HG03097 (cell line): ENCODE results near the gene DOLPP1.
A peak's percentile ranks its signal among the peaks of the same experiment; 100 is the strongest.
"Not testable (repeated sequence)": the region's sequence is repeated elsewhere in the genome, so short reads cannot be mapped to it uniquely, and the experiment has no call there.

Experiments used
- ATAC-seq: cut with Tn5 transposase; IDR thresholded peaks from one replicate; pipeline ENCODE4 v1.9.1; 2021; ENCODE audit not compliant: unreplicated experiment, low FRiP score

Gene DOLPP1

DNA sequence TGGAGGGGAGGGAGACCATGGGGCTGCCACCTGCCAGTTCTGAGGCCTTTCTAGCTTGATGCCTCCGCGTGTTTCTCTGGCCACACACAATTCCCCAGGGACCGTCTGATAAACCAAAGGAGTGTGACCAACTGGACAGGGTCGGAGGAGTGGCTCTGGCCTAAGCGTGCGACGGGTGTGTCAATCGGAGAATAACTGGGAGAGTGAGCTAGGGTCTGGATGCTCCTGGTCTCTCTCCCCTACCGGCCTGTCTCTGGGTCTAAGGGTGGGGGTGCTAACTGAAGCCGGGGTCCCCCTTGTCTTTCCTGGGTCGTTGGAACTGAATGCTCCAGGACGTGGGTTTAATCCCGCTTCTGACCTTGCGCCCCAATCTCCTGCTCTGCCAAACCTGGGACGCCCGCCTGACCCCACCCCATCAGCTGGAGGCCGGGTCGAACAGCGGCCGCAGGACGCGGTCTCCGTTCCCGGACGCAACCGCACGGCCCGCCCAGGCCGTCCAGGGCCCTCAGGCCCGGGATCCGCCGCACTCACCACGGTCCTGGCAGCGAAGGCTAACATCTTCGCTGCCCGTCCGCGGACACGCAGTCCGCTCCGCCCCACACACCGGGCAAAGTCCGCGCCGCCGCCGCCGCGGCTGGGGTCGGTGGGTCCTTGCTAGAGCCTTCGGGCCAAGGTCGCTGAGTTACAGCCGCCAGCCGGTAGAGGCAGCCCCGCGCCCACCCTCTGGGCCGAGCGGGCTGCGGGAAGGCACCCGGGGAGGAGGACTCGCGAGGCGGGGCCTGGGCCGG is 29.2 kb downstream of the DOLPP1 start:
- ATAC-seq, result peak; percentile 39

DNA sequence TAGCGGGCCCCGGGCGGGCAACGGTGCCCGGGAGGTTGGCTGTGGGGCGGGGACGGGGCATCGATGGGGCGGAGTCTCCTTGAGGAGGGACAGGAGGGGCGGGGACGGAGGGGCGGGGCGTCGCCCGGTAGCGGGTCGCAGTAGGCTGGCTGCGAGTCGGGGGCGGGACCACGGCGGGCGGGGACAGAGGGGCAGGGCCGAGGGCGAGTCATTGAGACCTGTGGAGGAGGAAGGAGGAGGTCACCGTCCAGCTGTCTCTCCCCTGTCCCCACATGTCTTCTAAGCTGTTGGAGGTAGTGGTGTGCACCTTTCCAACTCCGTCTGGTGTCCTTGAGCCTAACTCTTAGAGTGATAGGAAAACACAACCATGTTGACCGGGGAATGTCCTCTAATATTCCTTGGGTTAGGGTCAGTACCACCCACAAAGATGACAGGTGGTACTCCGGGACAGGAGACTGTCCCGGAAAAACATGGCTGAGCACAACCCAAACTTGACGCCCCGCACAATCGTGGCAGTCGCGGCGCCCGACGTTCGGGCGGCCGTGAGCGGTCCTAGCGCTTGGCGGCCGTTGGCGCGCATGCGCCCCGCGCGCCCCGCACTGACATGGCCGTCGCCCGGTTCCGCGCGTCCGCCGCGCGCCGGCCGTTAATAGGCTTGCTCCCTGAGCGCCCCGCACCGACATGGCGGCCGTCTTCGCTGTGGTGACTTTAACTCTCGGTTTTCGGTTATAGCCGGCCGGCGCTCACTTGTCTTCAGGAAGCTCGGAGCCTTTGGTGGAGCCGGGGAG is 30.0 kb downstream of the DOLPP1 start, which contains the start of the genes CRAT and PTPA:
Gene CRAT, minus strand, starts transcription at position 54 of the 788 bp plus-strand sequence. CDS start 284 bp downstream, outside the sequence.
Gene PTPA, plus strand, starts transcription at position 676 of the 788 bp plus-strand sequence. CDS start 186 bp downstream, outside the sequence.
- ATAC-seq, result peak; percentile 69

DNA sequence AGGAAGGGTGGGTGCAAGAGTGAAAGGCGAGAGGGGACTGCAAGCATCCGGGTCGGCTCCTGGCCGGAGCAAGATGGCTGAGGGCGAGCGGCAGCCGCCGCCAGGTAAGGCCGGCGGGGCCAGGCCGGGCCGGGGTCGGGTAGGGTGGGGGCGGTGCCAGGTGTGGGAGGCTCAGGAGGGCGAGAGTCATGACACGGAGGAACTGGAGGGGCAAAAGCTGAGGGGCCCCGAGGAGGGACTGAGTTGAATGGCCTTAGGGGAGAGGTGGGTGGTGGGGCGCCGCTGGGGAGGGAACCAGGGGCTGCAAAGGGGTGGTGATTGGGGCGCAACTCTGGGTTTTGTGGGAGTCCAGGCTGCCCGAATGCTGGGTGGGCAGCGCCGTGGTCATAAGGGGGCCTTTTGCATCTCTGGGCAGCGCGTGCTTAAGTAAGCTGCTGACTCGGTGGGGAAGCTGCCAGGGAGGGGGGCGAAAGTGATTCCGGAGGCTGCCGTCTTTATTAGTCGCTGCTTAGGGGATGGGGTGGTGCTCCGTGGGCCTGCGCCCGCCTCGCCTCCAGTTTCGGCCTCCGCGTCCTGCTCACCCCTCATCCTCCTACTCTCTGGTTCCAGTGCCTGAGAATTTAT is 30.7 kb downstream of the DOLPP1 start:
- no peak for ATAC-seq

DNA sequence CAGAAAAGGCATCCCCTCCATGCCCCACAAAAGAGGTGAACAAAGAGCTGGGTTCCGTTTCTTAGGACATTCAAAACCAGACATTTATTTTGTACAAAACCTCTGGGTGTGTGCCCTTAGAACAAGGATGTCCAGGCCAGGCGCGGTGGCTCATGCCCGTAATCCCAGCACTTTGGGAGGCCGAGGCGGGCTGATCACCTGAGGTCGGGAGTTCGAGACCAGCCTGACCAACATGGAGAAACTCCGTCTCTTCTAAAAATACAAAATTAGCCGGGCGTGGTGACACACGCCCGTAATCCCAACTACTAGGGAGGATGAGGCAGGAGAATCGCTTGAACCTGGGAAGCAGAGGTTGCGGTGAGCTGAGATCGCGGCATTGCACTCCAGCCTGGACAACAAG is 31.6 kb downstream of the DOLPP1 start:
- ATAC-seq, result not testable (repeated sequence)

DNA sequence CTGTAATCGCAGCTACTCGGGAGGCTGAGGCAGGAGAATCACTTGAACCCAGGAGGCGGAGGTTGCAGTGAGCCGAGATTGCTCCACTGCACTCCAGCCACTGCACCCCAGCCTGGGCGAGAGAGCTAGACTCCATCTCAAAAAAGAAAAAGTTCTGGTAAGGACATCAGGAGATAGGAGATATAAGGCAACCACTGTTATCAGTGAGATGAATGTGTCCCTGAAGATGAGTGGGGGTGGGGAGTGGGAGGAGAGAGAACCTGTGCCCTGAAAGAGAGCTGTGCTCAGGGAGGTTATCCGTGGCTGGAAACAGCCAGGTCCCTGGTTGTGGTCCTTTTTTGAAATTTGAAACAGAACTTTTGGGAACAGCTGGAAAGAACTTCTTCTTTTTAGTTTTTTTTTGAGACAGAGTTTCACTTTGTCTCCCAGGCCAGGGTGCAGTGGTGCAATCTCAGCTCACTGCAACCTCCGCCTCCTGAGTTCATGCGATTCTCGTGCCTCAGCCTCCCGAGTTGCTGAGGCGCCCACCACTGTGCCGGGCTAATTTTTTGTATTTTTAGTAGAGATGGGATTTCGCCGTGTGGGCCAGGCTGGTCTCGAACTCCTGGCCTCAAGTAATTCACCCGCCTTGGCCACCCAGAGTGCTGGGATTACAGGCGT is 32.9 kb downstream of the DOLPP1 start:
- no peak for ATAC-seq

DNA sequence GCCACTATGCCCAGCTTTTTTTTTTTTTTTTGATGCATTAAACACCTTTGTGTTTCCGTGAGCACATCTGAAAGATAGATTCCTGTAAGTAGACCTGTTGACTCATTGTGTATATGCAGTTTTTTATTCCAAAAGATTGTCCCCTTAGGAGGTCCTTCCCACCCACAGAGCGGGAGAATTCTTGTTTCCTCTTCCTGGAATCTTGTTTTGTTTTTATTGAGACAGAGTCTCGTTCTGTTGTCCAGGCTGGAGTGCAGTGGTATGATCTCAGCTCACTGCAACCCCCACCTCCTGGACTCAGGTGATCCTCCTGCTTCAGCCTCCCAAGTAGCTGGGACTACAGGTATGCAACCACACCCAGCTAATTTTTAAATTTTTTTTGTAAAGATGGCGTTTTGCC is 37.9 kb downstream of the DOLPP1 start:
- ATAC-seq, result no peak

DNA sequence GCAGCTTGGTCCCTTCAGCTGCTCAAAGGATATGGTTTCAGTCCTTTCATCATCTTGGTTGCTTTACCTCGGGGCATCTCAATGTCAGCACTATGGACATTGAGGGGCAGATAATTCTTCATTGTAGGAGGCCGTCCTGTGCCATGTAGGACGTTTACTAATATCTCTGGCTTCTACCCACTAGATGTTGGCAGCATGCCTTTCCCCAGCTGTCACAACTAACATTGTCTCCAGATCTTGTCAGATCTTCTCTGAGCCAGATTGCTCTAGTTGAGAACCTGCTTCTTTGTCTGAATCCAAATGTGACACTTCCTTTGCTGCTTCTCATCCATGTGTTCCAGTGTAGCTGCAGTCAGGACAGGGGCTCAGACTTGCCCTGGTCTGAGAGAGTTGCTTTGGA is 40.6 kb downstream of the DOLPP1 start:
- no peak for ATAC-seq

DNA sequence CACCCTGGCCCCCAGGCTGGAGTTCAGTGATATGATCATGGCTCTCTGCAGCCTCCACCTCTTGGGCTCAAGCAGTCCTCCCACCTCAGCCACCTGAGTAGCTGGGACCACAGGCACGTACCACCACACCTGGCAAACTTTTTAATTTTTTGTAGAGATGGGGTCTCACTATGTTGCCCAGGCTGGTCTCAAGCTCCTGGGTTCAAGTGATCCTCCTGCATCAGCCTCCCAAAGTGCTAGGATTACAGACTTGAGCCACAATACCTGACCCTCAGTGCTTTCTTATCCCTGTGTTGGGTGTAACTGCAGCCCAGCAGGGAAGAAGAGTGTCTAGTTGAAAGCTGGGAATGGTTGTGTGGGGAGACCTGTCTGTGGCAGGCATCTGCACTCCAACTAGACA is 41.2 kb downstream of the DOLPP1 start:
- no peak for ATAC-seq

DNA sequence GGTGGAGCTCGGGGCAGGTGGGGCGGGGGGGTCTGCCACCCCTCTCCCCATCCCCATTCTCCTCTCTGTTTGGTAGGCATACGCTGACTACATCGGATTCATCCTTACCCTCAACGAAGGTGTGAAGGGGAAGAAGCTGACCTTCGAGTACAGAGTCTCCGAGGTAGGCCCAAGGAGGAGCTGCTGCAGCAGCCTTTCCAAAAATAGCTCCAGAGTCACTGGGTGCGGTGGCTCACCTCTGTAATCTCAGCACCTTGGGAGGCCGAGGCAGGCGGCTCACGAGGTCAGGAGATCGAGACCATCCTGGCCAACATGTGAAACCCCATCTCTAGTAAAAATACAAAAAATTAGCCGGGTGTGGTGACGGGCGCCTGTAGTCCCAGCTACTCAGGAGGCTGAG is 42.1 kb downstream of the DOLPP1 start:
- not testable (repeated sequence) for ATAC-seq

DNA sequence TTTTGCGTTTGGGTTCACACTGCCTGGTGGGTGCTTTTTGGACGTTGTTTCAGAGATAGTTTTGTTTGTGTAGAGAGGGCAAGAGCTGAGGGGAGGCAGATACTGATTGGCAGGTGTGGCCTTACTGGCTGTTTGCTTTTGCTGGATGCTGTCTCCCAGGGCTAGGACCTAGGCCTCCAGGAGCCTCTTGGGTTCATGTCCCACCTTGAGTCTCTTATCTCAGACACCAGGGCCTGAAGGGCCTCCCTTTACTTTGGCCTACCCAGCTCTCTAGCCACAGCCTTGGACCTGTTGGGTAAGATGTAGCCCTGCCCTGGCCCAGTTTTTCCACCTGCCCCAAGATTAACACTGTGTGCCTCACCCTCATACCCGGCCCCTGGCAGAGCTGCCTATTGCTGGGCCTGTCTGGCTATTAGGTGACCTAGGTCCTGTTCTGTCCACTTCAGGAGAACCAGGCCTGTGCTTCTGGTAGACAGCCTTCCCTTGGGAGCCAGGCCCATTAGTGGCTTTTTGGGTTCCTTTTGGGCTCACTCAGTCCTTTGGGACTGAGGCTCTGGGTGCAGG is 43.7 kb downstream of the DOLPP1 start:
- no peak for ATAC-seq

DNA sequence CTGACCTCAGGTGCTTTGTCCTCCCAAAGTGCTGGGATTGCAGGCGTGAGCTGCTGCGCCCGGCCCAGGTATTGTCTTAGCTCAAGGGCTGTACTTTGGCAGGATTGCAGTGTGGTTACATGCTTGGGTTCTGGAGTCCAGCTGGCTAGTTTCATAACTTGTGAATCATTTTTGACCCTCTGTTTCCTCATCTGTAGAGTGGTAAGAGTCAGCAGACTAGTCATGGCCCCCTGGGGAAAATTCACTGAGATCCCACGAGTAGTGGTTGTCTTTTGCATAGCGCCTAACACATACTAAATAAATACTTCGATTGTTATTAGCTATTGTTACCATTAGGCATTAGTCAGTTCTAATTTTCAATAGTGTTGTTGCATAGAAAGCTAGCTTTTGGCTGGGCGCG is 44.6 kb downstream of the DOLPP1 start:
- no peak for ATAC-seq

DNA sequence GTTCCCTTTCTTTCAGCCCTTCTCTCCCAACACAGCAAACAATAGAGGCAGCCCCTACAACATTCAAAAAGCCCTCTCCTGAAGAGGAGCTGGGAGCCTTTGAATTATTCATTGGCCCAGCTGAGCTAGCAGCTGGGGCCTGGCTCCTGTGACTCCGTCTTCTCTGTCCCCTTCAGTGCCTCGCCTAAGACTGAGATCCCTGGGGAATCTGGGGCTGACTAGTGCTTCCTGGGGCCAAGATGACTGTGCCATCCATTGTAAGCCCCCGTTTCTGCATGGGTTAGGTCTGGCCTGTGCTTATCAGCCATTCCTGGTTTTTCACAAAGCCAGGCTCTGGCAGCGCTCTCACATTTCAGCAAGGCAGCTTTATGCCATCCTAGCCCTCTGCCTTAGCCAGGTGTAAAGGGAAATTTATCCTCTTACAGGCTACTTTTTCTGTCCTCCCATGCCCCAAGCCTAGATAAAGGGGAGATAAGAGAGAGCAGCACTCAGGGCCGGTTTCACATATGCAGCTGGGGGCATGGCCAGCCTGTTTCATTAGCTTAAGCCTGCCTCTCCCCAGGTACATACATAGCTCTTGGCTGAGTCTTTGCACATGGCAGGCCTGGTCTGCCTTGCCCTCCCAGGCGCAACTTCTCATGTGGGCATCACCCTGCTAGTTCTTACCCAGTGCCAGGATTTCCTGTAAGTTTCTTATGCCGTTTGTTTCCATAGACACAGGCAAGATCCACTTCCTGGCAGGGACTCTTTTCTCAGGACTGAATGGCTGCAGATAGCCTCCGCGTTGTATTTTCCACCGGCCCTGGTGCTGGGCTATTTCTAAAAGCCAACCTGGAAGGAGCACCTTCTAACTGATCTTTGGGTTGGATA is 46.1 kb downstream of the DOLPP1 start:
- no peak for ATAC-seq

DNA sequence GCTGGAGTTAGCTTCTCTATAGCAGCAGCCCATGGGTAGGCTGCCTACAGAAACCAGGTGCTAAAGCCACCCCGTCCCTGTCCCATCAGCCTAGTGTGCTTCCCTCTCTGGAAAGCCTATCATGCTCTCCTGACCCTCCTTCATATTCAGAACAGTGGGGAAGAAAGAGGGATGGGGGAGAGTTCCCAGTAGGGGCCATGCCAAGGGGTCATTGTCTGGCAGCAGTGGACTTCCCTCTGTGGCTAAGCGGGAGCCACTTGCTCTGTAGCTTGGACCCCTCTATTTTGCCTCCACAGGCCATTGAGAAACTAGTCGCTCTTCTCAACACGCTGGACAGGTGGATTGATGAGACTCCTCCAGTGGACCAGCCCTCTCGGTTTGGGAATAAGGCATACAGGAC is 47.8 kb downstream of the DOLPP1 start:
- ATAC-seq, result no peak

DNA sequence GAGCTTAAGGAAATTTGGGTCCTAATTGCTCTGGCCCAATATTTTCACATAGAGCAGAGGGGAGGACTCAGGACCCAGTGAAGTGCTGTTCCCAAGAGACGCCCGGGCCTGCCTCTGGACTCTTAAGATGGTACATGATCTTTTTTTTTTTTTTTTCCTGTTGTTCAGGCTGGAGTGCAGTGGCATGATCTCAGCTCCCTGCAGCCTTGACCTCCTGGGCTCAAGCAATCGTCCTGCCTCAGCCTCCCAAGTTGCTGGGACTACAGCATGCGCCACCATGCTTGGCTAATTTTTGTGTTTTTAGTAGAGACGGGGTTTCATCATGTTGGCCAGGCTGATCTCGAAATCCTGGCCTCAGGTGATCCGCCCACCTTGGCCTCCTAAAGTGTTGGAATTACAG is 49.4 kb downstream of the DOLPP1 start:
- not testable (repeated sequence) for ATAC-seq

DNA sequence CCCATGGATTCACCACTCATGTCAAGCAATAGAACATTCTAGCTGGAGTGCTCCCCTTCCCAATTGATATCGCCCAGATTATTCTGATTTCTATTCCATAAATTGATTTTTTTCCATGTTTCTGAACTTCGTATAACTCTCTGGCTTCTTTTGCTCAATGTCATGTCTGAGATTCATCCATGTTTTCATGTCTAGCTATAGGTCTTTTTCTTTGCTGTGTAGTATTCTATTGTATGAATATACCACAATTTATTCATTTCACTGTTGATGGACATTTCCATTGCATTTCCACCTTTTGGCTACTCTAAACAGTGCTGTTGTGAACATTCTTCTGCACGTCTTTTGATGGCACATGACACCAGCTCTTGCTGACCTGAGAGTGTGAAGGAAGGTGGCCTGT is 49.9 kb downstream of the DOLPP1 start:
- ATAC-seq, result no peak

DNA sequence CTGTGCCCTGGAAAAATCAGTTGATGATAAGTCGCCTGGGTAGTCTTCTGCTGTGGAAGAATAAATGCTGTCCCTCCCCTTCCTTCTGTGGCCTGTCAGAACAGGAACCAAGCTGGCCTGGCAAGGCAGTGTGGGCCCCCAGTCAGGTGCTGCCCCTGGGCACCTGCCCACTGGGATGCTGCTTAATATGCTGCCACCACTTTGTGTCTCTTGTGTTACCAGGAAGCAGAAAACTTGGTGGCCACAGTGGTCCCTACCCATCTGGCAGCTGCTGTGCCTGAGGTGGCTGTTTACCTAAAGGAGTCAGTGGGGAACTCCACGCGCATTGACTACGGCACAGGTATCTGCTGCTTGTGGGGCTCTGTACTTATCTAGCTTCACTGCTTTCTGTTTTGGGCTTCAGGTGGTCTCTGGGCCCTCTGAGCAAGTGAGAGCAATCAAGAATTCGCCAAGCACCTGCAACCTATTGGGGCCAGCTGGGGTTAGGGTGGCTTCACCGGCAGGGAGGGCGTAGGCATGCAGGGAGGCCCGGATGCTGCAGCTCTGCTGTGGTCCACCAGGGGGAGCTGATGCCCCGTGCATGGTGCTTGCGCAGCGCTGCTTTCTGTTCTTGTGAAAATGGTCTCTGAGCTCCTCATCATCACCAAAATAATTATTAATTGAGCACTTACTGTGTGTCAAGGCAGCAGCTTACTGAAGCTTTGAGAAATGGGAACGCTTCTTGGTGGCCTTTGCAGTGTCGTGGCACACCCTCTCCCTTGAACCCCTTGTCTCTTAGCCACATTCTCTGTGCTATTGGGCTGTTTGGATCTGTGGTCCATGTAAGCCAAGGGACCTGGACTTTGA is 50.6 kb downstream of the DOLPP1 start:
- ATAC-seq, result no peak

DNA sequence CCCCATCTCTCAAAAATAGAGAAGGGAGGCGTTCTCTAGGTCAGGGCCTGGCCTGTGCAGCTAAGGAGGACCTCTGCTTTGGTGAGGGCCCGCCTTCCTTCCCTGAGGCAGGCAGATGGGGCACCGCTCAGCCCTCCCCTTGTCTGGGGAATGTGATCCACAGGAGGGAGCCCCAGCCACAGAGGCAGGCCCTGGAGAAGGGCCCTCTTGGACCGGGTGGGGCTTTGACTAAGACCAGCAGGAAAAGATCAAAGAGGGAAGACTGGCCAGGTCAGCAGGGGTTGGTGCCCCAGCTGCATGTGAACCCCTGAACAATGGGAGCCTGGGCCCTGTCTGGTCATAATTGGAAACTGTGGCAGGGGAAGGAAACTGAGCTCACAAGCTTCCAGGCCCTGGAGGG is 52.2 kb downstream of the DOLPP1 start:
- no peak for ATAC-seq

DNA sequence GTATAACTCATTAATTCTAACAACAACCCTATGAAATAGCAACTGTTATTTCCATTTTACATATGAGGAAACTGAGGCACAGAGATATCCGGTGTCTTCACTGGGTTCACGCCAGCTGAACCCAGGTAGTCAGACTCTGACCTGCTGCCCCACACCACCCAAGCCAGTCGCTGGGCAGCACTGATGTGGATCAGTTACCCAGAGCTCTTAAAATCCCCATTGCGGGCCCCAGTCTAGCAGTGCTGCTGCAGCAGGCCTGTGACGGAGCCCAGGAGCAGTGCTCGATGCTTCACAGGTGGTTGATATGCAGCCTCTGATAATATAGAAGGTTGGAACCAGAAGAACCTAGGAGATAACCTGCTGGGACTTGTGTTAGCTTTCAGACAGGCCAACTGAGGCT is 54.6 kb downstream of the DOLPP1 start:
- no peak for ATAC-seq
